ENCODE results near the gene KIF26B. TPM values are rescaled to one million over a fixed set of nuclear protein-coding genes. Genes with fewer than 3 reads are reported as not detected.

KIF26B gene
- total and polyA plus RNA-seq, 2 experiments from 2014 or later, result 0.03 to 0.76 TPM

- TF ChIP-seq ZNF462 (CRISPR knock-in tag; IDR thresholded peaks at IDR 0.05) (no peak), POLR2AphosphoS5 (IDR thresholded peaks at IDR 0.05; ENCODE audit: low read depth) (no peak)
These were observed 321.3 kb downstream of the KIF26B start (continued) for GRCh38 chr1:245475961-245476516.

DNA sequence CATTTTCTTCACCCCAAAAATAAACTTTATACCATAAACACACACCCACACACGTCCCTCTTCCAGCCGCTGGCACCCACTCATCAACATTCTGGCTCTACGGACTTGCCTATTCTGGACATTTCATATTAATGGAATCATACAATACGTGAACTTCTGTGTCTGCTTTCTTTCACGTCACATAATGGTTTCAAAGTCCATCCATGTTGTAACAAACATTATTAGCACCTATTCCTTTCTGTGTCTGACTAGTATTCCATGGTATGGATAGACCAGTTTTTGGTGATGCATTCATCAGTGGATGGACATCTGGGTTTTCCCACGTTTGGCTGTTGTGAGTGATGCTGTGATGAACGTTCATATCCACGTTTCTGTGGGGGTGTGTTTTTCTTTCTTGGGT is 323.2 kb downstream of the KIF26B start:
- H3F3A ChIP-seq (replicated peaks; ENCODE audit: low read depth), result no peaks in the 10 kb centered on the region
- H3K9me3 Mint-ChIP-seq, result no peaks in the 10 kb centered on the region
- ATAC-seq, result no peak
- H4K20me1 ChIP-seq (replicated peaks; ENCODE audit: insufficient read depth), result no peaks in the 10 kb centered on the region
- H3K36me3 ChIP-seq (ENCODE audit: insufficient read depth), result no peaks in the 10 kb centered on the region
- no peaks in the 10 kb centered on the region for H3K27me3 Mint-ChIP-seq (ENCODE audit: insufficient read depth, low read depth, poor library complexity)
- H3K4me3 ChIP-seq, result no peak overlapping the region
- H3K36me3 Mint-ChIP-seq (ENCODE audit: low read depth), result no peaks in the 10 kb centered on the region
- H3K4me1 ChIP-seq (ENCODE audit: insufficient read depth), result no peaks in the 10 kb centered on the region
- DNase-seq (ENCODE audit: low spot score), result no peak
- no peak overlapping the region for H3K27ac Mint-ChIP-seq
- H3K4me3 Mint-ChIP-seq, result no peak overlapping the region
- peaks cover 4% of the 10 kb centered on the region; the same call in 1 of the 3 replicates for H3K4me1 Mint-ChIP-seq
- no peaks in the 10 kb centered on the region for H3K79me2 ChIP-seq (replicated peaks; ENCODE audit: insufficient read depth)
- no peaks in the 10 kb centered on the region for H3K27me3 ChIP-seq (ENCODE audit: insufficient read depth)
- H3K9me2 ChIP-seq (ENCODE audit: insufficient read depth), result no peaks in the 10 kb centered on the region
- H3K27ac ChIP-seq (ENCODE audit: low read depth), result no peak overlapping the region
- H3K4me2 ChIP-seq, result no peak overlapping the region
- H2AFZ ChIP-seq, result no peak overlapping the region
- no peak for TF ChIP-seq POLR2AphosphoS5 (IDR thresholded peaks at IDR 0.05; ENCODE audit: low read depth)
- TF ChIP-seq CREB1 (CRISPR knock-in tag; IDR thresholded peaks at IDR 0.05; ENCODE audit: low read depth), result no peak
- TF ChIP-seq STAT1 (IDR thresholded peaks at IDR 0.05; ENCODE audit: unreplicated experiment), result no peak
- TF ChIP-seq, protein P1, sequence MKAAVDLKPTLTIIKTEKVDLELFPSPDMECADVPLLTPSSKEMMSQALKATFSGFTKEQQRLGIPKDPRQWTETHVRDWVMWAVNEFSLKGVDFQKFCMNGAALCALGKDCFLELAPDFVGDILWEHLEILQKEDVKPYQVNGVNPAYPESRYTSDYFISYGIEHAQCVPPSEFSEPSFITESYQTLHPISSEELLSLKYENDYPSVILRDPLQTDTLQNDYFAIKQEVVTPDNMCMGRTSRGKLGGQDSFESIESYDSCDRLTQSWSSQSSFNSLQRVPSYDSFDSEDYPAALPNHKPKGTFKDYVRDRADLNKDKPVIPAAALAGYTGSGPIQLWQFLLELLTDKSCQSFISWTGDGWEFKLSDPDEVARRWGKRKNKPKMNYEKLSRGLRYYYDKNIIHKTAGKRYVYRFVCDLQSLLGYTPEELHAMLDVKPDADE (IDR thresholded peaks at IDR 0.05), result no peak
- TF ChIP-seq EZH2 (IDR thresholded peaks at IDR 0.05; ENCODE audit: low read depth, unreplicated experiment), result no peak
- no peak for TF ChIP-seq ZNF114 (CRISPR knock-in tag; IDR thresholded peaks at IDR 0.05)
- no peak for TF ChIP-seq ZNF462 (CRISPR knock-in tag; IDR thresholded peaks at IDR 0.05)
